Ovary (tissue), 9 donors: ENCODE data around the gene EXTL1. TPM values are rescaled to one million over a fixed set of nuclear protein-coding genes. Genes with fewer than 3 reads are reported as not detected.

Source experiments
- DNase-seq, 5 donors: peaks; one replicate each; pipeline ENCODE4 v3.0.0-alpha.2; 2019 to 2020
- H3K27ac ChIP-seq, 2 donors: fragments of 200-600 bp; one replicate each; pipeline versions ENCODE4 v1.5.1 to v1.8.0; 2019 to 2022
- H3K27me3 ChIP-seq: fragments of 200-600 bp; one replicate; pipeline ENCODE4 v1.8.0; 2022
- H3K36me3 ChIP-seq: fragments of 200-600 bp; sonication (generic); one replicate; pipeline ENCODE4 v1.5.1; 2019
- H3K4me1 ChIP-seq: one replicate; pipeline ENCODE4 v1.8.1; 2013; ENCODE audit warnings: mild to moderate bottlenecking, moderate library complexity; ENCODE audit not compliant: insufficient read depth
- H3K4me3 ChIP-seq: fragments of 200-600 bp; sonication (generic); one replicate; pipeline ENCODE4 v1.5.1; 2017
- H3K9me3 ChIP-seq, 2 donors: fragments of 200-600 bp in 1 of 2; sonication (generic) in 1 of 2; one replicate each; pipeline versions ENCODE4 v1.5.1 to v1.8.1; 2013 to 2019; ENCODE audit warnings: mild to moderate bottlenecking in 1 of 2, moderate library complexity in 1 of 2
- EP300 ChIP-seq: sonication (generic); formaldehyde crosslinking; IDR thresholded peaks from one replicate; pipeline ENCODE4 v1.6.1; 2017; ENCODE audit warnings: antibody characterized with exemption
- POLR2A ChIP-seq: fragments of 450-650 bp; IDR thresholded peaks from one replicate; pipeline ENCODE4 v1.6.1; 2017; ENCODE audit warnings: antibody characterized with exemption, mild to moderate bottlenecking, moderate library complexity
- WGBS, 3 donors: extraction: QIAGEN DNeasy Blood & Tissue Kit in 1 of 3; methylation state at CpG; one replicate each; pipeline versions ENCODE4 v1.1.5 to v1.1.7; 2013 to 2017; 5-methylcytosine and 5-hydroxymethylcytosine counted together
- intact Hi-C, 4 donors: fragments of 100-400 bp; cut with DNase I; formaldehyde crosslinking; loops; one replicate each; pipeline versions ENCODE4 v1.11.0 to v1.15.1; 2022 to 2023
- polyA plus RNA-seq, 2 donors: library from polyadenylated mRNA; stranded (reverse); fragments of 200-250 nt in 1 of 2; fragments of 350-450 nt in 1 of 2; fragmentation: Illumina TruSeq in 1 of 2; extraction: RNeasy Lipid Tissue Mini Kit (QIAGEN cat#74804) in 1 of 2; gene quantifications; one replicate each; pipeline ENCODE4 v1.2.3, GENCODE V29; 2013 to 2014
- total RNA-seq, 7 donors: library from RNA; depleted of rRNA in 2 of 7; stranded (reverse); fragments of >200 nt in 2 of 7; fragmentation: NEBNext Ultra II Directional in 3 of 7; extraction: Animal tissue kit (Norgen Biotek cat#: 25700) in 3 of 7; gene quantifications; one replicate each; pipeline versions ENCODE4 v1.1.0 to v1.2.4, GENCODE V29; 2016 to 2023
- TF ChIP-seq, protein P1 (sequence below), 3 donors: fragments of 450-650 bp in 2 of 3; fragments of 200-600 bp in 1 of 3; IDR thresholded peaks; one replicate each; pipeline versions ENCODE4 v1.5.1 to v1.8.0; 2016 to 2022; ENCODE audit warnings: antibody characterized with exemption in 3 of 3, mild to moderate bottlenecking in 1 of 3
- donor health status: DM: no; HTN: no; CAD: no; lungs with moderate emphysema.
- donor health status: DM: no; HTN: no; CAD: no.
- donor health status: Bipolar disorder and iron deficiency.
- donor health status: DM: yes; HTN: yes; CAD: no.
- donor health status: DM: no; HTN: no; CAD: no.
- donor health status: DM: yes; HTN: yes; CAD: no.

EXTL1 gene
- total and polyA plus RNA-seq, 9 donors, result 0.47 to 4.5 (median 2.8) TPM

DNA sequence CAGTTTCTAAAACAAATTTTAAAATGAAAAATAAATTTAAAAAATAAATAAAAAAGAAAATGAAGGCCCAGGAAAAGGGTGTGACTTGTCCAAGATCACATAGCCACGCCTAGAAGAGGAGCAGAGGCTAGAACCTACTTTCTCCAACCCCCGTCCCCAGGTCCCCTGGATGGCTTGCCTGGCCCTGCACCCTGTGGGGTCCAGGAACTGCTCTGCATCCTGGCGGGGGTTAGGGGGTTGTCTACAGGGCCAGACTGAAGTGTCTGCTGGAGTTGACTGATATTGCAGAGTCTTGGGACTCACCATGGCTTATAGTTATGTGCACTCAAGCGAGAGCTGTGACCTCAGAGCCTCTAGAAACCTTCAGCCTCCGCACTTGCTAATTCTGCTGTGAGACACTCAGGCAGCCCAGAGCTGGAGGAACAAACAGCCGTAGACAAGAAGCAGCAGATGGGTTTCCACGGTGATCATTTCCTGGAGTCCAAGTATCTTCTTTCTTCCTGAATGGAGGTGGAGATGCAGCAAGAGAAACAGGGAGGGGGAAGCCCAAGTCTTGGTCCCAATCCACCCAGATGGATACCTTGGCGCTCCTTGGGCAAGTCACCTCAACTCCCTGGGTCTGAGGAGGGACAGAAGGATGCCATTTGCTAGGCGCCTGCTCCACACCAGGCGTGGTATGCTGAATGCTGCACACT is 5.2 kb upstream of the EXTL1 start:
- intact Hi-C loops, result no loop called here
- no peaks in the 10 kb centered on the region for H3K27me3 ChIP-seq
- TF ChIP-seq POLR2A, result no peak
- TF ChIP-seq, protein P1, sequence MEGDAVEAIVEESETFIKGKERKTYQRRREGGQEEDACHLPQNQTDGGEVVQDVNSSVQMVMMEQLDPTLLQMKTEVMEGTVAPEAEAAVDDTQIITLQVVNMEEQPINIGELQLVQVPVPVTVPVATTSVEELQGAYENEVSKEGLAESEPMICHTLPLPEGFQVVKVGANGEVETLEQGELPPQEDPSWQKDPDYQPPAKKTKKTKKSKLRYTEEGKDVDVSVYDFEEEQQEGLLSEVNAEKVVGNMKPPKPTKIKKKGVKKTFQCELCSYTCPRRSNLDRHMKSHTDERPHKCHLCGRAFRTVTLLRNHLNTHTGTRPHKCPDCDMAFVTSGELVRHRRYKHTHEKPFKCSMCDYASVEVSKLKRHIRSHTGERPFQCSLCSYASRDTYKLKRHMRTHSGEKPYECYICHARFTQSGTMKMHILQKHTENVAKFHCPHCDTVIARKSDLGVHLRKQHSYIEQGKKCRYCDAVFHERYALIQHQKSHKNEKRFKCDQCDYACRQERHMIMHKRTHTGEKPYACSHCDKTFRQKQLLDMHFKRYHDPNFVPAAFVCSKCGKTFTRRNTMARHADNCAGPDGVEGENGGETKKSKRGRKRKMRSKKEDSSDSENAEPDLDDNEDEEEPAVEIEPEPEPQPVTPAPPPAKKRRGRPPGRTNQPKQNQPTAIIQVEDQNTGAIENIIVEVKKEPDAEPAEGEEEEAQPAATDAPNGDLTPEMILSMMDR (IDR thresholded peaks at IDR 0.05), result no peak
- no peak for TF ChIP-seq EP300

GRCh38 chr1:26016953-26017545 is 4.5 kb upstream of the EXTL1 start:
- peak overlapping the region in 1 of 2 donors; percentile 59 for H3K27ac ChIP-seq
- H3K4me3 ChIP-seq, result no peak overlapping the region
- no peaks in the 10 kb centered on the region for H3K36me3 ChIP-seq
- 77 to 87% (median 78%) methylated on average over 6 of the region's 6 CpGs for WGBS, 3 donors
- TF ChIP-seq, protein P1 (IDR thresholded peaks at IDR 0.05), result no peak
- TF ChIP-seq POLR2A (no peak), EP300 (no peak)
- H3K4me1 ChIP-seq, result peaks cover 23% of the 10 kb centered on the region
- H3K9me3 ChIP-seq, result no peaks in the 10 kb centered on the region
- intact Hi-C loops, result no loop called here
- DNase-seq, result no peak
- no peaks in the 10 kb centered on the region for H3K27me3 ChIP-seq

More for the DNA sequence above, 5.2 kb upstream of the EXTL1 start:
- DNase-seq, result no peak
- WGBS, 3 donors, result 81 to 85% (median 84%) methylated on average over 10 of the region's 10 CpGs
- H3K4me1 ChIP-seq, result peaks cover 17% of the 10 kb centered on the region
- H3K36me3 ChIP-seq, result no peaks in the 10 kb centered on the region
- H3K27ac ChIP-seq, result peak overlapping the region in 1 of 2 donors; percentile 59
- H3K4me3 ChIP-seq, result no peak overlapping the region
- no peaks in the 10 kb centered on the region for H3K9me3 ChIP-seq

GRCh38 chr1:26017606-26018005 is 4.0 kb upstream of the EXTL1 start:
- WGBS, 3 donors, result 16 to 33% (median 20%) methylated on average over 6 of the region's 6 CpGs
- Histone ChIP-seq H3K4me1 (peaks cover 26% of the 10 kb centered on the region), H3K36me3 (no peaks in the 10 kb centered on the region), H3K9me3 (no peaks in the 10 kb centered on the region), H3K27me3 (no peaks in the 10 kb centered on the region), H3K4me3 (no peak overlapping the region), H3K27ac (peak overlapping the region in 1 of 2 donors; percentile 59)
- intact Hi-C loops, result no loop called here
- TF ChIP-seq EP300, result no peak
- no peak for TF ChIP-seq POLR2A
- TF ChIP-seq, protein P1 (IDR thresholded peaks at IDR 0.05), result no peak
- peak in 2 of 5 donors; percentile 39 to 54 for DNase-seq

DNA sequence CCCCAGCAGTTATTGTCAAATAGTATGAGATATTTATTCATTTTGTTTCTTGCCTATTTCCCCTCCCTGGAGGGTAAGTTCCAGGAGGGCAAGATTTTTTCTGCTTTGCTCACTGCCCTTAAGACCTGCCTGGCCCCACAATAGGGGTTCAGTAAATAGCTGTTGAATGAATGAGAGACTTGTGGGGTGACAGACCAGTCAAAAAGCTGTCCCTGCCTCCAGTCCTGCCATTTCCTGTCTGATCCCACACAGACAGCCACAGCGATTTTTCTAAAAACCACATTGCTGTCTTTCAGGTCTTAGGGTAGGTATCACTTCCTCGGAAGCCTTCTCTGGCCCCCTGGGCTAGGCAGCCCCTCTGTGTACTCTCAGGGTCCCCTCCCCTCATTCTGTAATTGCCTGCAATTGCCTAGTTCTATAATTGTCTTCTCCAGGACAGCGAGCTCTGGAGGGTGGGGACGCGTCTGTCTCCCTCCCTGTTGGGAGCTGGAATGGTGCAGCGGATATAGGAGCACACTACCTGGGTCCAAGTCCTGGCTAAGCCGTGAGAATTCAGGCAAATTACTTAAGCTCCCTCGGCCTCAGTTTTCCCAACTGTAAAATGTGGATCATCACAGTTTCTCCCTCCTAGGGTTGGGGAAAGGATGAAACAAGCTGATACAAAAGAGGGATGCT is 1.8 kb upstream of the EXTL1 start:
- intact Hi-C loops, result no loop called here
- peak overlapping the region in 1 of 2 donors; percentile 59 for H3K27ac ChIP-seq
- H3K4me1 ChIP-seq, result peaks cover 26% of the 10 kb centered on the region
- no peak overlapping the region for H3K4me3 ChIP-seq
- no peaks in the 10 kb centered on the region for H3K36me3 ChIP-seq
- H3K27me3 ChIP-seq, result no peaks in the 10 kb centered on the region
- 74 to 80% (median 75%) methylated on average over 8 of the region's 8 CpGs for WGBS, 3 donors
- TF ChIP-seq, protein P1 (IDR thresholded peaks at IDR 0.05), result no peak
- TF ChIP-seq EP300, result no peak
- TF ChIP-seq POLR2A, result no peak
- H3K9me3 ChIP-seq, result no peaks in the 10 kb centered on the region
- no peak for DNase-seq
